Activated naive CD4-positive, alpha-beta T cell treated with Interleukin-2 at 50 U/mL for 16 hours (primary cell): ENCODE measurements around the gene ATE1.
A peak's percentile ranks its signal among the peaks of the same experiment; 100 is the strongest.
"Not testable (repeated sequence)": the region's sequence is repeated elsewhere in the genome, so short reads cannot be mapped to it uniquely, and the experiment has no call there.

Experiments used
- DNase-seq: peaks from one replicate; pipeline ENCODE4 v3.0.0-alpha.2; 2020

ATE1 gene

GRCh38 chr10:121929585-121930267 lies 1.9 kb upstream of the ATE1 start:
- not testable (repeated sequence) for DNase-seq

GRCh38 chr10:121928528-121928884 lies 675 bp upstream of the ATE1 start:
- no peak for DNase-seq

GRCh38 chr10:121927318-121927840 lies 452 bp downstream of the ATE1 start:
- peak; percentile 37 for DNase-seq

- DNase-seq, result no peak
These were observed 1.0 kb downstream of the ATE1 start for GRCh38 chr10:121926671-121927317.

- DNase-seq, result no peak
These were observed 1.7 kb downstream of the ATE1 start for GRCh38 chr10:121926157-121926556.

GRCh38 chr10:121921238-121921931 lies 6.4 kb downstream of the ATE1 start:
- DNase-seq, result no peak

GRCh38 chr10:121919666-121920065 lies 8.2 kb downstream of the ATE1 start:
- no peak for DNase-seq

- not testable (repeated sequence) for DNase-seq
These were observed 9.0 kb downstream of the ATE1 start for GRCh38 chr10:121918800-121919199.

GRCh38 chr10:121914661-121915060 lies 13.2 kb downstream of the ATE1 start:
- no peak for DNase-seq

GRCh38 chr10:121911421-121911697 lies 16.5 kb downstream of the ATE1 start:
- DNase-seq, result no peak

- no peak for DNase-seq
These were observed 17.0 kb downstream of the ATE1 start for GRCh38 chr10:121910673-121911420.

GRCh38 chr10:121904888-121905287 lies 22.9 kb downstream of the ATE1 start:
- DNase-seq, result no peak

- no peak for DNase-seq
These were observed 27.2 kb downstream of the ATE1 start for GRCh38 chr10:121900443-121901174.

- no peak for DNase-seq
These were observed 28.1 kb downstream of the ATE1 start for GRCh38 chr10:121899727-121900126.

- no peak for DNase-seq
These were observed 36.7 kb downstream of the ATE1 start for GRCh38 chr10:121891103-121891502.

- DNase-seq, result no peak
These were observed 38.6 kb downstream of the ATE1 start for GRCh38 chr10:121889212-121889611.

GRCh38 chr10:121886997-121887622 lies 40.7 kb downstream of the ATE1 start:
- DNase-seq, result peak; percentile 48

GRCh38 chr10:121886181-121886580 lies 41.6 kb downstream of the ATE1 start:
- DNase-seq, result no peak

- DNase-seq, result no peak
These were observed 46.9 kb downstream of the ATE1 start for GRCh38 chr10:121880895-121881294.

GRCh38 chr10:121879476-121879875 lies 48.4 kb downstream of the ATE1 start:
- DNase-seq, result no peak

- DNase-seq, result no peak
These were observed 54.6 kb downstream of the ATE1 start for GRCh38 chr10:121873236-121873635.

GRCh38 chr10:121870413-121870812 lies 57.4 kb downstream of the ATE1 start:
- no peak for DNase-seq
